Lower lobe of right lung (tissue), 2 donors: ENCODE measurements around the gene EYA2. TPM values are rescaled to one million over a fixed set of nuclear protein-coding genes. Genes with fewer than 3 reads are reported as not detected.

Experiments used
- ATAC-seq, 2 donors: fragments of 200-7000 bp; cut with Tn5 transposase; one replicate each; pipeline ENCODE4 v1.9.1; 2020 to 2022; ENCODE audit warnings: mild to moderate bottlenecking in 2 of 2, moderate library complexity in 2 of 2
- DNase-seq: peaks from one replicate; pipeline ENCODE4 v3.0.0-alpha.2; 2020
- H3K27ac ChIP-seq: fragments of 200-600 bp; one replicate; pipeline ENCODE4 v1.8.0; 2022
- H3K27me3 ChIP-seq: fragments of 200-600 bp; one replicate; pipeline ENCODE4 v1.8.0; 2022; ENCODE audit warnings: low read depth
- H3K36me3 ChIP-seq: fragments of 200-600 bp; one replicate; pipeline ENCODE4 v1.8.0; 2022; ENCODE audit warnings: mild to moderate bottlenecking
- H3K4me1 ChIP-seq: fragments of 200-600 bp; one replicate; pipeline ENCODE4 v1.8.0; 2022
- H3K4me3 ChIP-seq: fragments of 200-600 bp; one replicate; pipeline ENCODE4 v1.8.0; 2022; ENCODE audit warnings: mild to moderate bottlenecking
- H3K9me3 ChIP-seq: fragments of 200-600 bp; one replicate; pipeline ENCODE4 v1.8.0; 2022
- CTCF ChIP-seq: fragments of 200-600 bp; IDR thresholded peaks from one replicate; pipeline ENCODE4 v1.8.0; 2022; ENCODE audit warnings: antibody characterized with exemption, mild to moderate bottlenecking
- intact Hi-C: fragments of 100-400 bp; cut with DNase I; formaldehyde crosslinking; loops from one replicate; pipeline ENCODE4 v1.11.0; 2022
- total RNA-seq: library from RNA; stranded (reverse); fragmentation: NEBNext Ultra II Directional; extraction: Animal tissue kit (Norgen Biotek cat#: 25700); gene quantifications from one replicate; pipeline ENCODE4 v1.2.1, GENCODE V29; 2021
- donor health status: DM: no; HTN: yes; CAD: no; lungs with severe emphysema.

EYA2 gene
- total RNA-seq, 1 donor from 2014 or later: 3.5 TPM

GRCh38 chr20:47141941-47142773 is 247.5 kb downstream of the EYA2 start:
- Histone ChIP-seq H3K36me3 (no peaks in the 10 kb centered on the region), H3K4me3 (no peak overlapping the region), H3K9me3 (peaks cover 4% of the 10 kb centered on the region), H3K27me3 (no peaks in the 10 kb centered on the region), H3K4me1 (no peaks in the 10 kb centered on the region), H3K27ac (no peak overlapping the region)
- ATAC-seq: no peak
- intact Hi-C loops: no loop called here
- no peak for DNase-seq
- TF ChIP-seq CTCF: no peak

GRCh38 chr20:47142774-47143170 is 248.1 kb downstream of the EYA2 start:
- no peak for TF ChIP-seq CTCF
- H3K27me3 ChIP-seq: no peaks in the 10 kb centered on the region
- H3K27ac ChIP-seq: no peak overlapping the region
- DNase-seq: no peak
- H3K9me3 ChIP-seq: peaks cover 4% of the 10 kb centered on the region
- intact Hi-C loops: no loop called here
- H3K4me1 ChIP-seq: no peaks in the 10 kb centered on the region
- H3K36me3 ChIP-seq: no peaks in the 10 kb centered on the region
- H3K4me3 ChIP-seq: no peak overlapping the region
- ATAC-seq: no peak

GRCh38 chr20:47143657-47144056 is 249.0 kb downstream of the EYA2 start:
- H3K27ac ChIP-seq: peak overlapping the region; percentile 32
- intact Hi-C loops: no loop called here
- ATAC-seq: peak; percentile 61 to 67
- DNase-seq: no peak
- H3K36me3 ChIP-seq: no peaks in the 10 kb centered on the region
- H3K4me3 ChIP-seq: no peak overlapping the region
- no peaks in the 10 kb centered on the region for H3K27me3 ChIP-seq
- no peak for TF ChIP-seq CTCF
- no peaks in the 10 kb centered on the region for H3K4me1 ChIP-seq
- peaks cover 4% of the 10 kb centered on the region for H3K9me3 ChIP-seq

GRCh38 chr20:47144463-47144862 is 249.8 kb downstream of the EYA2 start:
- Histone ChIP-seq H3K9me3 (peaks cover 4% of the 10 kb centered on the region), H3K36me3 (no peaks in the 10 kb centered on the region), H3K4me3 (no peak overlapping the region), H3K27me3 (no peaks in the 10 kb centered on the region), H3K27ac (no peak overlapping the region), H3K4me1 (no peaks in the 10 kb centered on the region)
- intact Hi-C loops: no loop called here
- ATAC-seq (no peak), DNase-seq (no peak)
- TF ChIP-seq CTCF: no peak

- H3K27me3 ChIP-seq: no peaks in the 10 kb centered on the region
- no peaks in the 10 kb centered on the region for H3K4me1 ChIP-seq
- no peaks in the 10 kb centered on the region for H3K36me3 ChIP-seq
- TF ChIP-seq CTCF: no peak
- no peaks in the 10 kb centered on the region for H3K9me3 ChIP-seq
- no peak for DNase-seq
- no peak overlapping the region for H3K4me3 ChIP-seq
- intact Hi-C loops: no loop called here
- no peak overlapping the region for H3K27ac ChIP-seq
- ATAC-seq: no peak
These were observed 252.0 kb downstream of the EYA2 start for GRCh38 chr20:47146686-47147085.
